ENCODE results near the gene CSNK1A1. TPM values are rescaled to one million over a fixed set of nuclear protein-coding genes. Genes with fewer than 3 reads are reported as not detected.

The CSNK1A1 gene
- polyA plus RNA-seq, 1 of the 3 experiments (the other 2 are of a cell fraction): 70.7 TPM

- ChIA-PET CTCF (interaction anchor here (1.3 kb wide), 1 partner anchor 59 kb away, joined by 4 read pairs; no protein-coding TSS in a partner anchor), POLR2A (no interaction called here)
- Histone ChIP-seq H3K9ac (no peak overlapping the region), H3F3A (replicated peaks; ENCODE audit: insufficient read depth) (peaks cover 7% of the 10 kb centered on the region), H4K20me1 (ENCODE audit: insufficient read depth) (no peaks in the 10 kb centered on the region), H3K36me3 (replicated peaks in 1 of 2; ENCODE audit: control insufficient read depth in 1 of 2, insufficient read depth in 2 of 2, low read length in 1 of 2) (no peaks in the 10 kb centered on the region), H3K9me2 (no peaks in the 10 kb centered on the region), H3K27me3 (ENCODE audit: insufficient read depth) (no peaks in the 10 kb centered on the region), H3K4me2 (no peak overlapping the region), H3K79me2 (ENCODE audit: insufficient read depth) (no peaks in the 10 kb centered on the region), H3K9me3 (no peaks in the 10 kb centered on the region), H3K27ac (ENCODE audit: low read depth in 2 of 2, low read length in 1 of 2) (peak overlapping the region in 1 of 2 experiments; percentile 53; a peak in 2 of 4 replicates), H3K4me1 (ENCODE audit: control insufficient read depth in 1 of 2, insufficient read depth in 2 of 2, low read depth in 1 of 2, low read length in 1 of 2) (peaks cover 0 to 5% of the 10 kb centered on the region in 2 experiments; a peak in 2 of 4 replicates), H2AFZ (ENCODE audit: low read depth) (peak overlapping the region; percentile 67; the same call in 1 of the 2 replicates), H3K4me3 (ENCODE audit: low read depth in 2 of 2, low read length in 1 of 2) (no peak overlapping the region)
- DNase-seq: no peak
- TF ChIP-seq SIN3A (IDR thresholded peaks at IDR 0.05; ENCODE audit: borderline replicate concordance, low read depth, low read length) (no peak), POLR2AphosphoS5 (IDR thresholded peaks at IDR 0.05; ENCODE audit: low read depth, low read length) (no peak), GABPA (IDR thresholded peaks at IDR 0.05; ENCODE audit: low read depth) (no peak), EP300 (IDR thresholded peaks at IDR 0.05; ENCODE audit: borderline replicate concordance in 1 of 2, low read depth in 1 of 2, low read length in 1 of 2) (no peak), USF2 (IDR thresholded peaks at IDR 0.05; ENCODE audit: borderline replicate concordance, low read depth, low read length) (no peak), RCOR1 (IDR thresholded peaks at IDR 0.05; ENCODE audit: low read length) (no peak), ELF1 (IDR thresholded peaks at IDR 0.05) (no peak), FOXJ3 (CRISPR knock-in tag; IDR thresholded peaks at IDR 0.05) (no peak), CHD2 (IDR thresholded peaks at IDR 0.05; ENCODE audit: low read length, partially characterized antibody) (no peak), YY1 (IDR thresholded peaks at IDR 0.05; ENCODE audit: low read depth) (no peak), MXI1 (IDR thresholded peaks at IDR 0.05; ENCODE audit: low read depth, low read length) (no peak), JUND (IDR thresholded peaks at IDR 0.05) (no peak), USF1 (IDR thresholded peaks at IDR 0.05; ENCODE audit: borderline replicate concordance, low read depth) (no peak), FOXM1 (IDR thresholded peaks at IDR 0.05; ENCODE audit: low read depth) (no peak), GATA2 (CRISPR knock-in tag; IDR thresholded peaks at IDR 0.05) (no peak), NFIC (IDR thresholded peaks at IDR 0.05; ENCODE audit: borderline replicate concordance) (no peak)
- WGBS (ENCODE audit: low lambda C conversion rate): 70% methylated on average over 11 of the region's 15 CpGs
Measured at GRCh38 chr5:149471406-149472183, 79.6 kb downstream of the CSNK1A1 start.

- H3K4me1 ChIP-seq (ENCODE audit: control insufficient read depth in 1 of 2, insufficient read depth in 2 of 2, low read depth in 1 of 2, low read length in 1 of 2): peaks cover 0 to 6% of the 10 kb centered on the region in 2 experiments; a peak in 2 of 4 replicates
- H3K36me3 ChIP-seq (replicated peaks in 1 of 2; ENCODE audit: control insufficient read depth in 1 of 2, insufficient read depth in 2 of 2, low read length in 1 of 2): no peaks in the 10 kb centered on the region
- no peaks in the 10 kb centered on the region for H4K20me1 ChIP-seq (ENCODE audit: insufficient read depth)
- H3K79me2 ChIP-seq (ENCODE audit: insufficient read depth): no peaks in the 10 kb centered on the region
- no peak for DNase-seq
- H3K27me3 ChIP-seq (ENCODE audit: insufficient read depth): no peaks in the 10 kb centered on the region
- no peak overlapping the region for H3K9ac ChIP-seq
- H3K27ac ChIP-seq (ENCODE audit: low read depth in 2 of 2, low read length in 1 of 2): peak overlapping the region in 1 of 2 experiments; percentile 53; a peak in 1 of 4 replicates
- POLR2A ChIA-PET: no interaction called here
- no peak overlapping the region for H3K4me2 ChIP-seq
- peak overlapping the region; percentile 67; the same call in 1 of the 2 replicates for H2AFZ ChIP-seq (ENCODE audit: low read depth)
- no peaks in the 10 kb centered on the region for H3K9me2 ChIP-seq
- H3K9me3 ChIP-seq: no peaks in the 10 kb centered on the region
- CTCF ChIA-PET: interaction anchor here (1.0 to 1.3 kb wide), 2 partner anchors 45 to 60 kb away, joined by 3 to 4 read pairs; no protein-coding TSS in a partner anchor
- H3K4me3 ChIP-seq (ENCODE audit: low read depth in 2 of 2, low read length in 1 of 2): no peak overlapping the region
- H3F3A ChIP-seq (replicated peaks; ENCODE audit: insufficient read depth): peaks cover 7% of the 10 kb centered on the region
- 93% methylated on average over 6 of the region's 6 CpGs for WGBS (ENCODE audit: low lambda C conversion rate)
- no peak for TF ChIP-seq MAX (IDR thresholded peaks at IDR 0.05; ENCODE audit: low read depth)
- no peak for TF ChIP-seq REST (IDR thresholded peaks at IDR 0.05; ENCODE audit: low read depth, low read length)
- no peak for TF ChIP-seq MEF2A (IDR thresholded peaks at IDR 0.05; ENCODE audit: borderline replicate concordance, low read depth)
- TF ChIP-seq RXRA (IDR thresholded peaks at IDR 0.05; ENCODE audit: borderline replicate concordance, low read depth): no peak
- no peak for TF ChIP-seq GABPA (IDR thresholded peaks at IDR 0.05; ENCODE audit: low read depth)
- no peak for TF ChIP-seq ZBTB33 (IDR thresholded peaks at IDR 0.05; ENCODE audit: borderline replicate concordance, low read depth)
Measured at GRCh38 chr5:149470942-149471341, 80.3 kb downstream of the CSNK1A1 start.

Data from SK-N-SH (cell line).